H9 (cell line): ENCODE measurements around the gene MUC5B. TPM values are rescaled to one million over a fixed set of nuclear protein-coding genes. Genes with fewer than 3 reads are reported as not detected.

ENCODE experiments used
- DNase-seq: peaks from one replicate; pipeline ENCODE4 v3.0.0-alpha.2; 2017
- H2AFZ ChIP-seq: one replicate; pipeline ENCODE4 v1.6.1; 2013; ENCODE audit warnings: mild to moderate bottlenecking, low read length, control low read depth, moderate library complexity
- H2AK5ac ChIP-seq: 2 replicates; pipeline ENCODE4 v1.6.1; 2013; ENCODE audit warnings: low read length, control low read depth, mixed read lengths; ENCODE audit not compliant: insufficient read length
- H2BK120ac ChIP-seq: one replicate; pipeline ENCODE4 v1.6.1; 2013; ENCODE audit warnings: low read depth, mild to moderate bottlenecking, low read length, control low read depth, inconsistent platforms; ENCODE audit not compliant: poor library complexity, severe bottlenecking
- H2BK12ac ChIP-seq: 2 replicates; pipeline ENCODE4 v1.6.1; 2013; ENCODE audit warnings: low read length, control low read depth, mixed read lengths, low read depth; ENCODE audit not compliant: insufficient read length
- H2BK15ac ChIP-seq: 2 replicates; pipeline ENCODE4 v1.6.1; 2013; ENCODE audit warnings: low read depth, low read length, control low read depth
- H2BK20ac ChIP-seq: one replicate; pipeline ENCODE4 v1.6.1; 2013; ENCODE audit warnings: low read depth, mild to moderate bottlenecking, low read length, control low read depth, inconsistent platforms; ENCODE audit not compliant: poor library complexity, severe bottlenecking
- H2BK5ac ChIP-seq: 2 replicates; pipeline ENCODE4 v1.6.1; 2013; ENCODE audit warnings: low read length, control low read depth, mixed read lengths; ENCODE audit not compliant: insufficient read length
- H3K14ac ChIP-seq: 2 replicates; pipeline ENCODE4 v1.6.1; 2013; ENCODE audit warnings: low read length, control low read depth; ENCODE audit not compliant: insufficient read depth
- H3K18ac ChIP-seq: 2 replicates; pipeline ENCODE4 v1.6.1; 2013; ENCODE audit warnings: low read depth, mild to moderate bottlenecking, mixed read lengths, low read length, control low read depth; ENCODE audit not compliant: insufficient read length
- H3K23ac ChIP-seq: 2 replicates; pipeline ENCODE4 v1.6.1; 2013; ENCODE audit warnings: low read length, control low read depth, mixed read lengths, low read depth; ENCODE audit not compliant: insufficient read length
- H3K23me2 ChIP-seq: 2 replicates; pipeline ENCODE4 v1.6.1; 2013; ENCODE audit warnings: low read depth, mild to moderate bottlenecking, mixed read lengths, low read length, control low read depth; ENCODE audit not compliant: insufficient read length, poor library complexity, severe bottlenecking
- H3K27ac ChIP-seq: 2 replicates; pipeline ENCODE4 v1.5.1; 2013; ENCODE audit warnings: low read length, control low read depth, mixed read lengths, low read depth; ENCODE audit not compliant: insufficient read length
- H3K27me3 ChIP-seq: 2 replicates; pipeline ENCODE4 v1.6.1; 2013; ENCODE audit warnings: low read length, control low read depth, inconsistent platforms; ENCODE audit not compliant: insufficient read depth
- H3K4ac ChIP-seq: 2 replicates; pipeline ENCODE4 v1.6.1; 2013; ENCODE audit warnings: low read depth, mild to moderate bottlenecking, control low read depth, inconsistent platforms, low read length, moderate library complexity
- H3K4me1 ChIP-seq: 2 replicates; pipeline ENCODE4 v1.6.1; 2013; ENCODE audit warnings: low read length, control low read depth, inconsistent platforms; ENCODE audit not compliant: insufficient read depth
- H3K4me2 ChIP-seq: 2 replicates; pipeline ENCODE4 v1.6.1; 2013; ENCODE audit warnings: low read length, control low read depth, mixed read lengths; ENCODE audit not compliant: insufficient read length, insufficient read depth
- H3K56ac ChIP-seq: 2 replicates; pipeline ENCODE4 v1.6.1; 2013; ENCODE audit warnings: low read depth, mild to moderate bottlenecking, mixed read lengths, low read length, control low read depth; ENCODE audit not compliant: insufficient read length
- H3K79me1 ChIP-seq: 2 replicates; pipeline ENCODE4 v1.6.1; 2013; ENCODE audit warnings: low read depth, mild to moderate bottlenecking, moderate library complexity, low read length, control low read depth, inconsistent platforms; ENCODE audit not compliant: insufficient read depth, poor library complexity, severe bottlenecking
- H3K79me2 ChIP-seq: 2 replicates; pipeline ENCODE4 v1.6.1; 2013; ENCODE audit warnings: low read length, control low read depth, inconsistent platforms; ENCODE audit not compliant: insufficient read depth
- H3K9ac ChIP-seq: 2 replicates; pipeline ENCODE4 v1.6.1; 2013; ENCODE audit warnings: low read length, control low read depth, mixed read lengths; ENCODE audit not compliant: insufficient read length; ENCODE audit errors: extremely low read depth
- H3K9me3 ChIP-seq: one replicate; pipeline ENCODE4 v1.6.1; 2013; ENCODE audit warnings: low read depth, low read length, inconsistent platforms; ENCODE audit not compliant: control insufficient read depth
- H3T11ph ChIP-seq: one replicate; pipeline ENCODE4 v1.6.1; 2013; ENCODE audit warnings: mild to moderate bottlenecking, low read length, control low read depth, inconsistent platforms
- H4K20me1 ChIP-seq: one replicate; pipeline ENCODE4 v1.6.1; 2013; ENCODE audit not compliant: control insufficient read depth, insufficient read length, insufficient read depth
- H4K5ac ChIP-seq: 2 replicates; pipeline ENCODE4 v1.6.1; 2013; ENCODE audit warnings: low read depth, mild to moderate bottlenecking, mixed read lengths, low read length, control low read depth; ENCODE audit not compliant: insufficient read length
- H4K8ac ChIP-seq: replicated peaks from 2 replicates; pipeline ENCODE4 v1.6.1; 2013; ENCODE audit warnings: low read length, control low read depth, mixed read lengths, low read depth; ENCODE audit not compliant: insufficient read length
- H4K91ac ChIP-seq: 2 replicates; pipeline ENCODE4 v1.6.1; 2013; ENCODE audit warnings: low read depth, mild to moderate bottlenecking, moderate library complexity, mixed read lengths, low read length, control low read depth; ENCODE audit not compliant: insufficient read length
- H3K27ac Mint-ChIP-seq, 3 experiments: 2 replicates in 2 of 3; 3 replicates in 1 of 3; pipeline ENCODE4 v1.8.0; 2020 to 2021; ENCODE audit warnings: mixed read lengths in 3 of 3, mild to moderate bottlenecking in 1 of 3, moderate library complexity in 1 of 3
- H3K27me3 Mint-ChIP-seq: 2 replicates; pipeline ENCODE4 v1.8.0; 2021; ENCODE audit warnings: low read depth, mild to moderate bottlenecking, moderate library complexity, mixed read lengths
- H3K36me3 Mint-ChIP-seq, 3 experiments: 2 replicates in 2 of 3; 3 replicates in 1 of 3; pipeline ENCODE4 v1.8.0; 2020 to 2021; ENCODE audit warnings: low read depth in 3 of 3, mixed read lengths in 3 of 3; ENCODE audit not compliant: insufficient read depth in 1 of 3
- H3K4me1 Mint-ChIP-seq, 2 experiments: 2 replicates each; pipeline ENCODE4 v1.8.0; 2020; ENCODE audit warnings: mixed read lengths in 2 of 2
- H3K4me3 Mint-ChIP-seq, 2 experiments: 2 replicates in 1 of 2; 3 replicates in 1 of 2; pipeline ENCODE4 v1.8.0; 2020 to 2021; ENCODE audit warnings: mild to moderate bottlenecking in 2 of 2, mixed read lengths in 2 of 2, moderate library complexity in 1 of 2
- H3K9me3 Mint-ChIP-seq, 2 experiments: 2 replicates in 1 of 2; 3 replicates in 1 of 2; pipeline ENCODE4 v1.8.0; 2020; ENCODE audit warnings: mild to moderate bottlenecking in 2 of 2, mixed read lengths in 2 of 2, moderate library complexity in 1 of 2
- WGBS: extraction: QIAGEN DNeasy Blood & Tissue Kit; methylation state at CpG from one replicate; pipeline ENCODE4 v1.1.7; 2013; ENCODE audit warnings: missing lambda C conversion rate, low lambda C conversion rate, mixed read lengths; ENCODE audit not compliant: insufficient read length; ENCODE audit errors: extremely low coverage; 5-methylcytosine and 5-hydroxymethylcytosine counted together
- total RNA-seq: library from RNA; stranded (reverse); gene quantifications from 2 replicates; pipeline ENCODE4 v1.2.1, GENCODE V29; 2021
- TF ChIP-seq, protein P1 (sequence below): fragments of 200-600 bp; sonication (generic); conservative IDR thresholded peaks from 3 replicates; pipeline ENCODE4 v1.8.0; 2021; ENCODE audit warnings: antibody characterized with exemption, mild to moderate bottlenecking

Gene MUC5B
- total RNA-seq, 1 experiment from 2014 or later, result not detected

GRCh38 chr11:1271002-1271401, 48.1 kb downstream of the MUC5B start:
- H3K23ac ChIP-seq, result no peak overlapping the region
- H2BK20ac ChIP-seq, result no peak overlapping the region
- no peak overlapping the region for H3K4ac ChIP-seq
- no peaks in the 10 kb centered on the region for H3K79me1 ChIP-seq
- no peak overlapping the region for H3K9ac ChIP-seq
- H3K23me2 ChIP-seq, result no peaks in the 10 kb centered on the region
- no peak overlapping the region for H2BK5ac ChIP-seq
- no peak overlapping the region for H2BK15ac ChIP-seq
- no peak overlapping the region for H4K91ac ChIP-seq
- no peaks in the 10 kb centered on the region for H4K20me1 ChIP-seq
- H3K4me2 ChIP-seq, result no peak overlapping the region
- H3K27ac ChIP-seq, result no peak overlapping the region
- H4K5ac ChIP-seq, result no peak overlapping the region
- no peak overlapping the region for H3K56ac ChIP-seq
- H3K4me1 Mint-ChIP-seq, result peaks cover 2 to 3% of the 10 kb centered on the region in 2 experiments; a peak in 2 of 4 replicates
- peaks cover 3 to 9% of the 10 kb centered on the region in 2 experiments for H3K9me3 Mint-ChIP-seq
- no peak overlapping the region for H3K14ac ChIP-seq
- peaks cover 4 to 19% (median 10%) of the 10 kb centered on the region in 3 experiments; a peak in 5 of 7 replicates for H3K36me3 Mint-ChIP-seq
- no peaks in the 10 kb centered on the region for H3K4me1 ChIP-seq
- no peak overlapping the region for H3T11ph ChIP-seq
- no peak overlapping the region for H3K18ac ChIP-seq
- no CpG with 5 or more reads among the region's 13 CpGs for WGBS
- peaks cover 2% of the 10 kb centered on the region; the same call in 1 of the 2 replicates for H3K27me3 Mint-ChIP-seq
- no peak overlapping the region for H2BK120ac ChIP-seq
- H3K27ac Mint-ChIP-seq, result no peak overlapping the region
- no peak for DNase-seq
- H3K9me3 ChIP-seq, result no peaks in the 10 kb centered on the region
- no peak overlapping the region for H2BK12ac ChIP-seq
- H2AFZ ChIP-seq, result no peak overlapping the region
- H3K79me2 ChIP-seq, result no peaks in the 10 kb centered on the region
- no peak overlapping the region for H4K8ac ChIP-seq
- H3K4me3 Mint-ChIP-seq, result no peak overlapping the region
- H3K27me3 ChIP-seq, result no peaks in the 10 kb centered on the region
- TF ChIP-seq, protein P1, sequence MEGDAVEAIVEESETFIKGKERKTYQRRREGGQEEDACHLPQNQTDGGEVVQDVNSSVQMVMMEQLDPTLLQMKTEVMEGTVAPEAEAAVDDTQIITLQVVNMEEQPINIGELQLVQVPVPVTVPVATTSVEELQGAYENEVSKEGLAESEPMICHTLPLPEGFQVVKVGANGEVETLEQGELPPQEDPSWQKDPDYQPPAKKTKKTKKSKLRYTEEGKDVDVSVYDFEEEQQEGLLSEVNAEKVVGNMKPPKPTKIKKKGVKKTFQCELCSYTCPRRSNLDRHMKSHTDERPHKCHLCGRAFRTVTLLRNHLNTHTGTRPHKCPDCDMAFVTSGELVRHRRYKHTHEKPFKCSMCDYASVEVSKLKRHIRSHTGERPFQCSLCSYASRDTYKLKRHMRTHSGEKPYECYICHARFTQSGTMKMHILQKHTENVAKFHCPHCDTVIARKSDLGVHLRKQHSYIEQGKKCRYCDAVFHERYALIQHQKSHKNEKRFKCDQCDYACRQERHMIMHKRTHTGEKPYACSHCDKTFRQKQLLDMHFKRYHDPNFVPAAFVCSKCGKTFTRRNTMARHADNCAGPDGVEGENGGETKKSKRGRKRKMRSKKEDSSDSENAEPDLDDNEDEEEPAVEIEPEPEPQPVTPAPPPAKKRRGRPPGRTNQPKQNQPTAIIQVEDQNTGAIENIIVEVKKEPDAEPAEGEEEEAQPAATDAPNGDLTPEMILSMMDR, result no peak
- H2AK5ac ChIP-seq, result no peak overlapping the region
